ENCODE measurements around the gene SMIM20. TPM values are rescaled to one million over a fixed set of nuclear protein-coding genes. Genes with fewer than 3 reads are reported as not detected.

Gene SMIM20
- total and polyA plus RNA-seq, 11 donors = 27.4 to 50.8 (median 40.3) TPM

GRCh38 chr4:25927361-25928195 lies 13.6 kb downstream of the SMIM20 start:
- H3K27me3 ChIP-seq = no peaks in the 10 kb centered on the region
- peak overlapping the region in 3 of 12 donors; percentile 62 to 87 (median 65) for H3K27ac ChIP-seq
- intact Hi-C loops (cut with DNase I) = loop anchor here in 8 of 10 donors (5.0 to 10.0 kb wide), 7 partner anchors 55 to 487 kb away; partner anchors contain the start of gene RBPJ (in 5 of the 8)
- ATAC-seq (no peak), DNase-seq (no peak)
- TF ChIP-seq CTCF (IDR thresholded peaks at IDR 0.05) = no peak
- TF ChIP-seq POLR2A (IDR thresholded peaks at IDR 0.05) = no peak
- 91 to 95% (median 92%) methylated on average over 10 of the region's 10 CpGs for WGBS, 4 donors
- H3K36me3 ChIP-seq = peaks cover 0 to 8% (median 0%) of the 10 kb centered on the region in 9 donors
- no peaks in the 10 kb centered on the region for H3K9me3 ChIP-seq
- H3K4me1 ChIP-seq = peaks cover 0 to 33% (median 25%) of the 10 kb centered on the region in 12 donors
- no peak overlapping the region for H3K4me3 ChIP-seq

DNA sequence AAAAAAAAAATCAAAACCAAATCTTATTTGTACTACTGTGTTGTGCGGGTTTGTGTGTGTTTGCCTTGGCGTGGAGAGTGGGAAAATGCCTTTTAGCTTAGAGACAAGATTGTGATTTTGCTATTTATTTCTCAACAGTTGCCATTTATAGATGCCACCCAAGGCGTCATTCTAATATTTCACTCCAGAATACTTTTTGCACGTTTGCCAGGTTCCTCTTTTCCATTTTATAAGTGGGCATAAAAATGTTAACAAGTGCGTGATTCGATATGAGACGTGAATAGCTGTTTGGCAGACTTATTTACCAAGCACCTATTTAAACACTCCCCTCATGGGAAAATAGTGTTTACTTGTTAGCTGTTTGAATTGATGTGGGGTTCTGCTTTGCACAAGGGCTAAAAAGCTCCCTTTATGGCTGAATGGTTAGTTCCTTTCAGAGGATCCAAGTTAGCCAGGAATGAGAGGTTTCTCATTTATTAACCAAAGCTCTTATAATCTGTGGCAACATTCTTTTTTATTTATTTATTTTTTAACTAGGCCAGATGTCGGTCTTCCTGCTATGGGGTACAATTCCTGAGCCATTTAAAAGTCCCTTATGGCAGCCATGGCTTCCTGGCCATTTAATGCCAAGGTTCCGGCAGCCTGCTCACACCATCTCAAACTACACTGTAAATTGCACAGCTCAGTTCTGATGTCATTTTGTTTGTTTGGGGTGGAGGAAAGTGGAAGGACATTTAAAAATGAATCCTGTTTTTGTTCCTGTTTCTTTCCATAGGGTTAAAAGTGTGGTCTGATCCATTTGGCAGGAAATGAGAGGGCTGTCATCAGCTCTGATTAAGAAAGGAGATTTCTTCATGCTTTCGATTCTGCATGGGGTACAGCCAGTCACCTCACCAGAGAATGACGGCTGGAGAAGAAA lies 14.6 kb downstream of the SMIM20 start:
- H3K9me3 ChIP-seq = no peaks in the 10 kb centered on the region
- no peaks in the 10 kb centered on the region for H3K27me3 ChIP-seq
- WGBS, 4 donors = 43 to 53% (median 51%) methylated on average over 11 of the region's 11 CpGs
- peak overlapping the region in 11 of 12 donors; percentile 8 to 87 (median 42) for H3K27ac ChIP-seq
- H3K4me3 ChIP-seq = no peak overlapping the region
- DNase-seq (no peak), ATAC-seq (peak; percentile 28 to 70 (median 52))
- peaks cover 0 to 8% (median 0%) of the 10 kb centered on the region in 9 donors for H3K36me3 ChIP-seq
- TF ChIP-seq CTCF (IDR thresholded peaks at IDR 0.05) (no peak), POLR2A (IDR thresholded peaks at IDR 0.05) (no peak)
- intact Hi-C loops (cut with DNase I) = loop anchor here in 8 of 10 donors (5.0 to 10.0 kb wide), 7 partner anchors 54 to 486 kb away; partner anchors contain the start of gene RBPJ (in 5 of the 8)
- H3K4me1 ChIP-seq = peaks cover 0 to 33% (median 20%) of the 10 kb centered on the region in 12 donors

GRCh38 chr4:25929298-25929686 lies 15.3 kb downstream of the SMIM20 start:
- Histone ChIP-seq H3K27me3 (no peaks in the 10 kb centered on the region), H3K4me1 (peaks cover 0 to 33% (median 16%) of the 10 kb centered on the region in 12 donors), H3K9me3 (no peaks in the 10 kb centered on the region), H3K4me3 (no peak overlapping the region), H3K27ac (peak overlapping the region in 9 of 12 donors; percentile 17 to 87 (median 57)), H3K36me3 (peaks cover 0 to 8% (median 0%) of the 10 kb centered on the region in 9 donors)
- DNase-seq (no peak), ATAC-seq (no peak)
- TF ChIP-seq POLR2A (IDR thresholded peaks at IDR 0.05) = no peak
- TF ChIP-seq CTCF (IDR thresholded peaks at IDR 0.05) = no peak
- intact Hi-C loops (cut with DNase I) = loop anchor here in 8 of 10 donors (5.0 to 10.0 kb wide), 7 partner anchors 53 to 486 kb away; partner anchors contain the start of gene RBPJ (in 5 of the 8)
- 80 to 86% (median 83%) methylated on average over 7 of the region's 7 CpGs for WGBS, 4 donors
